Left renal pelvis (tissue), 4 donors: ENCODE measurements around the gene ZNRF2. TPM values are rescaled to one million over a fixed set of nuclear protein-coding genes. Genes with fewer than 3 reads are reported as not detected.

ENCODE experiments used
- DNase-seq, 4 donors: peaks; one replicate each; pipeline ENCODE4 v3.0.0-alpha.2; 2013; ENCODE audit warnings: low read depth in 4 of 4, low spot score in 3 of 4
- polyA plus RNA-seq, 4 donors: library from polyadenylated mRNA; unstranded; fragments of 120-200 nt; gene quantifications; one replicate each; pipeline ENCODE4 v1.2.1, GENCODE V29; 2013; ENCODE audit not compliant: insufficient read length in 4 of 4

The ZNRF2 gene
- polyA plus RNA-seq, 4 donors, result 10.7 to 23.0 (median 16.9) TPM

DNA sequence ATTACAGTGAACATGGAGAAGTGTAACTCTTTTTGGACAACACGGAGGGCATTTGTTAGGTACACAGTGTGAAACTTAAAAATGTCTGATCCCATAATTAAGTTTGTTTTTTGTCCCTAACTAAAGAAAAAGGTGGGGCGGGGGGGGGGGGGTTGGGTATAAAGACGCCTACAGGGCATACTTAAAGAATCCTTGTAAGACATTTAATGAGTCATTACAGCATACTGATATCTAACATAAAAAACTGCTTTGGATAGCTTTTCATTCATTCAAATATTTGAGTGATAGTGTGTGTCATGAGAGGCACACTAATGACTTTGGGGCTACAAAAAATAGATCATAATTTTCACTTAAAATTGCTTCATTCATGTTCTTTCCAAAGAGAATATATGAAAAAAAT is 31.2 kb downstream of the ZNRF2 start:
- no peak for DNase-seq

DNA sequence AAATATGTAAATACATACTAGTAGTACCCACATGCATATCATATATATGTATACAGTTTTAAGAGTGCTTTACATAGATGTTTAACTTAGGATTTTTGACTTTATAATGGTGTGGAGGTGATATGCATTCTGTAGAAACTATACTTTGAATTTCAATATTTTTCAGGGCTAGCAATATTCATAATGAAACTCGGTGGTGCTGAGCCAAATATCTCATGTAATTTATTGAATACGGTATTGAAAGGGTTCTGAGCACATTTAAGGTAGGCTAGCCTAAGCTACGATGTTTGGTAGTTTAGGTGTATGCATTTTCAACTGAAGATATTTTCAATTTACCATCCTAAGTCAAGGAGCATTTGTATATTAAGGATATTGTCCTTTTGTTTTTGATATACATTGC is 36.0 kb downstream of the ZNRF2 start:
- DNase-seq, result no peak

DNA sequence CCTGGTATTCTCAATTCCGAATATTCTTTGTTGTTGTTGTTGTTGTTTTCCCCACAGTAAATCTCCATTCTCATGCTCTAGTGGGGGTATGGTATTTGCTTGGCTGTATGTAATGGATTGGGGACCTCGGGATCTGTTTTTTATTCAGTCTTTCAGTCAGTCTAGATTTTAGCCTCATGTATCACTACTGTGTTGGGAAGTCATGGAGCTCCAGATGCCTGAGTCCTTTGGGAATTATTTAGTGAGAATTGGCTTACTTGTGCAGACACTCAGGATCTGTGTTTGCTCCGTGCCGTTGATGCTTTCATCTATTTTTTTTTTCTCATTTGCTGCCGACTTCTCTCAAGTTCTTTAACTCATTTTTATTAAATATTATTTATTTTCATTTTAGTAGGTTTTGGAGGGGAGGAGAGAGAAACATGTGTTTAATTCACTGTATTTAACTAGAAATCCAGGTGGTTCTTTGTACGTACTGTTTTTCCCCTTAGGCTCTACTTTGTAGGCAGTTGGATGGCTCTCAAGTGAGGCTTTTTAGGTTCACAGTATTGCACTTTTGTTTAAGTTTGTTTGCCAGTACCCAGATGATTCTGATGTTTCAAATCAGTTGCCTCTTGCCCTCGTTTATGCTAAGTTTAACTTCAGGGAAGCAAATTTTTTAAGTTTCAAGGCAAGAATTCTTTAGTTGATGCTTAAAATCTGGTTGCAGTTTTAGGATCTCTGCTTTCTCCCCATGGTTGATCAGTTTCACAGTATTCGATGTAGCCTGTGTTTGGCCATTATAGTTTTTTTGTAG is 36.9 kb downstream of the ZNRF2 start:
- DNase-seq, result no peak

DNA sequence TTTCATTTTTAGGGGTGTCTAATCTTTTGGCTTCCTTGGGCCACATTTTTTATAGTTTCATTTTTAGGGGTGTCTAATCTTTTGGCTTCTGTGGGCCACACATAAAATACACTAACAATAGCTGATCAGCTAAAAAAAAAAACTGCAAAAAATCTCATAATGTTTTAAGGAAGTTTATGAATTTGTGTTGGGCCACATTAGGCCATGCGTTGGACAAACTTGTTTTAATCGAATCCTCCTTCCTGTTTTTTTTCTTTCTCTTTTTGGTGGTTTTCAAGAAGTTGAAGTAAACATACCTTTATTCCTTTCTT is 37.4 kb downstream of the ZNRF2 start:
- no peak for DNase-seq

DNA sequence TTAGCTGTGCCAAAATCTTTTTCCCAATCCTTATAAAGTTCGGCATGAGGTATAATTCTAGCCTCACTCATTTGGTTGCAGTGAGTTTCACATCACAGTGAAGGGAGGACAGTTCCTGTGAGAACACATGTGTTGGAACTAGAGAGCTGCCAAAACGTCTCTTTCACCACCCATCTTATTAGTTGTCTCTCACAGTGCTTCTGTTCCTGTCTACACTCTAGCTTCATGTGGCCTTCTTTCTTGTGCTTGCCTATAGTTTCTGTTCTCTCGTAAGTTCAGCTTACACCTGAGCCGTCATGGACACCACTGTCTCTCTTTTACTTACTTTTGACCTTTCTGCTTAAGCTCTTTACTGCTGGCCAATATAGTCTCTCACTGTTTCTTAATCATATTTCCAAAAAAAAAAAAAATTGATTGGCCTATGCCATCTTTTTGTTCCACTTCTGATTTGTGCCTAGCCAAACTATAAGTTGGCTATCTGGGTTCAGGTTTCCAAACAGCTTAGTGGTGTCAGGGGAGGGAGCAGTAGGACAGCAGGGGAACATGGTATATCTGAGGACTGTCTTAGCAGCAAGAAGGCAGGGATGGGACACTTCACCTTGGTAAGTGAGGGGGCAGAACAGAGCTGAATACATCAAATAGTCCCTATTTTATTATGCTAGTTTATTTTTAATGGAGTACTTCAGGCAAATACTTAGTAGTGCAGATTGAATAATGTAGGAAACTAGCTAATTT is 38.0 kb downstream of the ZNRF2 start:
- DNase-seq, result no peak

DNA sequence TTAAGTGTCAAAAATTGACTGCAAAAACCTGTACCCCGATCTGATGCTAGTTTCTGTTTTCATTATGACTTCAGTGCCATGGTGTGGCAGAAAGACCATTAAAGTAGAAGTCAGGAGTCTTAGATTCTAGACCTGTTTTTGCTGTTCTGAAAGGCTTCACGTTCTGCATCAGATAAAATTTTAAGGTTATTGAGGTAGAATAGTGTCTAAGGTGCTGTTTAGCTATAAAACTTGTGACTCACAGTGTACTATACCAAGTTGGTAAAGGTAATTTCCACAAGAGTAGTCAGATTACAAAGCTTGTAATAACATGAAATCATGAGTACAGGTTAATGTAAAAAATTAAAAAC is 38.6 kb downstream of the ZNRF2 start:
- no peak for DNase-seq

DNA sequence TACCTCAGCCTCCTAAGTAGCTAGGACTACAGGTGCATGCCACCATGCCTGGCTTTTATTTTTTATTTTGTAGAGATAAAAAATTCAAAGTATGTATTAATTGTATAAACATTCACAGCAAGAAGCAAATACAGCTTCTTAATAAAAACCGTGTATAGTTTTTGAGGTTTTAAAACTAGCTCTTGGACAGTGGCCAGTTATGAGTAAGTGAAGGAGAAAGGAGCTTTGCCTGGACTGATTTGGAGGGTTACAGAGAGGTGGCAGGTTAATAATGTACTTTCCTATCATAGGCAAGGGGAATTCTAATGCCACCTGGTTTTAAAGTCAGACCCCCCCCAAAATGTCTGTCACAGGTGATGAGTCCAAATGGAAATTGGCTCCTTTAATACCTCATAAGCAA is 43.4 kb downstream of the ZNRF2 start:
- DNase-seq, result no peak

DNA sequence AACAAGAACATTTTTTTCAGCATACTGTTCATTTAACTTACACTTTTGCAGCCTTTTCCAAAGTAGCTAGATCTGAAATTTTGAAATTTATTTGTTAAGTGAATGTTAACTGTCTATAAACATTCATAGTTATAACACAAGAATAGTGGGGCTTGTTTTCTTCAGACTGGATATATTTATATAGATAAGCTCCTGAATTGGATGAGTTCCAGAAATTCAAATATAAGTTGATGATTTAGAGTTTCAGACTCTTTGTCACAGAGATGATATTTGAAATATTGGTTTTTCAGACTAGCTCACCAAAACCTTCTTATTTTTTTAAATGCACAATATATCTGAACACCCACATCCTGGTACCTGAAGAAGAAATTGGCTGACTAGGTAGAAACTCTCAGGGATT is 44.0 kb downstream of the ZNRF2 start:
- no peak for DNase-seq

DNA sequence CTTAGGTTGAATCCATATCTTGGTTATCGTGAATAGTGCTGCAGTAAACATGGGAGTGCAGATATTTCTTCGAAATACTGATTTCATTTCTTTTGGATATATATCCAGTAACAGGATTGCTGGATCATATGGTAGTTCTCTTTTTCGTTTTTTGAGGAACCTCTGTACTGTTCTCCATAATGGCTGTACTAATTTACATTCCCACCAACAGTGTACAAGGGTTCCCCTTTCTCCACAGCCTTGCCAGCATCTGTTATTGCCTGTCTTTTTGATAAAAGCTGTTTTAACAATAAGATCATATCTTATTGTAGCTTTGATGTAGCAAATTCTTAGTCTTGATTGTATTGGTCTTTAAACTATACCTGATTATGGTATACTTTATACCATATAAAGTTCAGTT is 45.3 kb downstream of the ZNRF2 start:
- DNase-seq, result no peak

DNA sequence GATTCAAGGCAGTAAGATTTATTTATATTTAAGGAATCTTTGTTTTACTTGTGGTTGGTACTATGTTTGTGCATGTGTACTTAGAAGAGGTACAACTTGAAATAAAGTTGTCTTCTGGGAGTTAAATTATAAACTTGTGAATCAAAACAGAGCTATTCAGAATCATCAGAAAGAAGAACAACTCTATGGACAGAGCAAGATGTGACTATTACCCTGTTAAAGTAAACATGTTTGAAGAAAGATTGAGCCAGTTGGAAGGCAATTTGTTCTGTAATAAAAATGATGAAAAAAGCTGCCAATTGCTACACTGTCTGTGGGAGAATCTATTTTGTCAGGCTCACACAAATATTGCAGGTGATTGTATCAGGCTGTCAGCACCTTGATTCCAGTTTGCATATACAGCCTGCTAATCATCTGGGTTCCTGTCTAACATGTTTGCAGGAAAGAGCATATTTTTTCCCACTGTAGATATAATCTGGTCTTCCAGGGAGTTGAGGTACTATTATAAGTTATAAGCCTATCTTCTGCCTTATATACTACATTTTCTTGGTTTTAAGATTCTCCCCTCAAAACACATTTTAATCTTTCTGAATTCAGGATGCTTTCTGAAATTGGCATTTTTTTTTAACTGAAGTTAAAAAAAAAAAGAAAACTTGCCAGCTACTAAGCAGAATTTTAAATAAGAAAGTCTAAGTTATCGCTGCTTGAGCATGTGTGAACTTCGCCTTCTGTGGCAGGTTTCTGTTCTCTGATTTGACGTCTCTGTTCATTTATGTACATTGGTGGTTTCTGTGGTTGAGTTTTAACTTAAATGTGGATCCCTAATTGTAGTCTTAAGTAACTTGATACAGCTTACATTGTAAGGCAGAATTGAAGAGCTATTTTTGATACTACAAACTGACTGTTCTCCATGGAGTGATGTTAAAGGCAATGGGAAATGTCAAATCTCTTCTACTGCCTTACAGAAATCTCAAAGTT is 46.0 kb downstream of the ZNRF2 start:
- no peak for DNase-seq

DNA sequence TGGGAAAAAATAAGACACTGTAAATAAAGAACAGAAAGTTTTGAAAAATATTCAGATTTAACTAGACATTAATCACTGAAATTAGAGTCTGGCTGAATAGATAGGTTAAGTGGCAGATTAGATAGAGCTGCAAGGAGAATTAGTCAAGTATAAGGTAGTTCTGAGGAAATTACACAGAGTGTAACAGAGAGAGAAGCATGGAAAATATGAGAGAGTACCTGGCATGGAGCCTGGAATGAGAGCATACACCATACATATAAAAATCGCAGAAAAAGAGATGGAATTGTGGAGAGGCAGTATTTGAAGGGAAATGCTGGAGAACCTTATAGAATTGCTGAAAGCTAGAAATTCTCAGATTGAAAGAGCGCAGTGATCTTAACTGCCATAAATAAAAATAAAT is 46.9 kb downstream of the ZNRF2 start:
- no peak for DNase-seq

DNA sequence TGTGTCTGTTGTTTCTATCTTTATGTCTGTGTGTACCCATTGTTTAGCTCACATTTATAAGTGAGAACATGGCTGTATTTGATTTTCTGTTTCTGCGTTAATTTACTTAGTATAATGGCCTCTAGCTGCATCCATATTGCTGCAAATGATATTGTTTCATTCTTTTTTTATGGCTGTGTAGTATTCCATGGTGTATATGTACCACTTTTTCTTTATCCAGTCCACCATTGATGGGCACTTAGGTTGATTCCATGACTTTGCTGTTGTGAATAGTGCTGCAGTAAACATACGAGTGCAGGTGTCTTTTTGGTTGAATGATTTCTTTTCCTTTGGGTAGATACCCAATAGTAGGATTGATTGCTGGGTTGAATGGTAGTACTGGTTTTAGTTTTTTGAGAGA is 48.2 kb downstream of the ZNRF2 start:
- no peak for DNase-seq

DNA sequence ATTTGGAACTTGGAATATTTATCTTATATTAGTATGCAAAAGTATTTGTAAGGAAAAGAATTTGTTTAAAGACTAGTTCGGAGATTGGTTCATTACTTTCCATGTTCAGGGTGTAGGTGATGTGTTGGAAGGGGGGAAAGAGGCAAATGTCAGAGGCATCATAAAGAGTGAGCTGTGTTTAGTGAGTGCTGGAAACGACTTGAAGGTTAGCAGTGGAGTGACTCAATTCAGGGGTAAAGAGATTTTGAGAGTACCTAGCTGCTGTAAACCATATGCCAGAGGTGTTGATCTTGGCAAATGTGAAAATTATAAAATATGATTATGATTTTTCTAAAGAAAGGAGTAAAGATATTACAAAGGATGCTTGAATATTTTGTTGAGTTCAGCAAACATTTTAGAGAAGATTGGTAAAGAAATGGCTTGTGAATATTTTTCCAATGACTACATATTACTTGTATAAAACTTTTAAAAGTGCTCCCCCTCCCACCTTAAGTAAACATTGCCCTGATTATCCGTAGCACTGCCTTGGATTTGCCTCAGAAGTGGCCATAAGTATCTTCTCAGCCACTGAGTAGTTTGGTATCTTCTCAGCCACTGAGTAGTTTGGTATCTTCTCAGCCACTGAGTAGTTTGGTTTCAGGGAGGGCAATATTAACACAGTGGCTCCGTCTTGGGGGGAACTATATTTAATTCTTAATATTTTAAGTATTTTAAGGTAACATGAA is 51.5 kb downstream of the ZNRF2 start:
- DNase-seq, result no peak

DNA sequence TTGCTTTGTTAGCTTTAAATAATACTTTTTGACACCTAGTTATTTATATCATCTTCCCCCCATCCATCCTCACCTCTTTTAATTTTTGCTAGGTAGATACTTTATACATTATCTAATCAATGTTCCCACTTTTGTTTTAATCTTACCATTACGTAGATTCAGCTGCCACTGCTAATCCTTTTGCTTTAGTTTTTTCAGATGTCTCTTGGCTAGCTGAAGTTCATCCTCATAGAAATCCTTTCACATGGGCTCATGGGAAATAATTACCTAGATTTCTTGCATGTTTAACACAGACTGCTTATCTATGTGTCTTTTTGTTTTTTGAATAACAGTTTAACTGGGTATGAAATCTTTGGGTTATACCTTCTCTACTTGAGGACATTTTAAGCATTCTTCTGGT is 60.1 kb downstream of the ZNRF2 start:
- no peak for DNase-seq

DNA sequence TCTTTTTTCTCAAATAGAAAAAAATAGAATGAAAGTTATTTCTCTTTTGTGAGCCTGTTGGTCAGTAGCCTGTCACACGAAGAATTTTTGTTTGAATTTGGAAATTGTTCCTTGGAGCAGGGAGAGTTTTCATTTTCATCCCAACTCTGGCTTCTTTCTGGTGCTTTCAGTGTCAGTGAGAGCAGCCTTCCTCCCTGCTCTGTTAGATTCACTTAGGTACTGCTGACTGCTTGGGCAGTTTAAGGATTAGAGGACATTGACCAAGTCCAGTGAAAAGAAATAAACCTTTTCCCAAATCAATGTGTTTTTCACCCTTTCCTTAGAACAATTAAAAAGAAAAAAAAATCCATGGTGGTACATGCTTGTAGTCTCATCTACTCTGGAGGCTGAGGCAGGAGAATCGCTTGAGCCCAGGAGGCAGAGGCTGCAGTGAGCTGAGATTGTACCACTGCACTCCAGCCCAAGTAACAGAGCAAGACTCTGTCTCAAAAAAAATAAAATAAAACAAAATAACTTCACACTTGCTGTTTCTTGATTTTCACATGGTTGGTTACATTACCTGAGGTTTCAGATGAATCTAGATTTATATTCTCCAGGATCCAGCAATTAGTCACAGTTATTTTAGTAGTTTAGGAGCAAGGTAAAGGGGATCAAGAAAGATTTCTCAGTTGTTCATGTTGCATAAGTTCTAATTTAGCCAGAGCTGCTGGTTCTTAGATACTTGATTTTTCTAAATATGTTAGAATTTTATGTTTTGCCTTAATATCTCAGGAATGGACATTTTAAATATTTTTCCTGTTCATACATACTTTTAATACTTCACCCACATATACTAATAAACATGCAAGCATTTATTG is 63.1 kb downstream of the ZNRF2 start:
- no peak for DNase-seq

DNA sequence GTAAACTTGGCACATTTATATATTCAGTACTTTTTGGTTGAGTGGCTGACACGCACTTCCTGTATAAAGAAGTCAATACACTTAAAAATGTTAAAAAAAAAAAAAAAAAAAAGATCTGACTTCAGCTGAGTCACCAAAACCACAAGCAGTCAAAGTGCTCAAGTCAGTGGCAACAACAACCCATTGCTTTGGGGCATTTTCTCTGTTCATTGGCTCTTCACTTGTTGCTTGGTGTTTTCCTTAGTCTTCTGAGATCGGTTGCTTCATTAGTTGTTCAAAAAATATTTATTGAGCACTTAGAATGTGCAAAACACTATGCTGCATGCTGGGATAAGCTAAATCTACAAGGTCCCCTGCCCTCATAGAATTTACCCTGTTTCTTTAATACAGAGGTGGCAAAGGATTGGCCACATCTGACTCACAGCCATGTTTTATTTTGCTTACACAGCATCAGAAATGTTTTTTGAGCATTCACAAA is 63.7 kb downstream of the ZNRF2 start:
- DNase-seq, result no peak

DNA sequence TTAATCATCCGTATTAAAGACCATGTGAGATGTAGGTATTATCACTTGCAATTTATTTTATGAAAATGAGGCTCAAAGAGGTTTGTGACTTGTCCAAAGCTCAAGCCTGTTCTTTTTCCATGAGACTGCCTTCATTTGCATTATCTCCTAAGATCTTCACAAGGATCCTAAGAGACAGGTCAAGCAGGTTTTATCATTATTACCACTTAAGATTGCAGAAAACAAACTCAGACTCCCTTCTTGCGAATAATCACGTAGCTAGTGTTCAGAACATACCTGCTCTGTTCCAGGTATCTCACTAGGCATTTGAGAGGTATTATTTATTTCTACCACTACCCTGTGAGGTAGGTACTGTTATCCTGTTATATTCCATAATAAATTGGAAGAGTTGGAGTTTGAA is 64.8 kb downstream of the ZNRF2 start:
- DNase-seq, result no peak

DNA sequence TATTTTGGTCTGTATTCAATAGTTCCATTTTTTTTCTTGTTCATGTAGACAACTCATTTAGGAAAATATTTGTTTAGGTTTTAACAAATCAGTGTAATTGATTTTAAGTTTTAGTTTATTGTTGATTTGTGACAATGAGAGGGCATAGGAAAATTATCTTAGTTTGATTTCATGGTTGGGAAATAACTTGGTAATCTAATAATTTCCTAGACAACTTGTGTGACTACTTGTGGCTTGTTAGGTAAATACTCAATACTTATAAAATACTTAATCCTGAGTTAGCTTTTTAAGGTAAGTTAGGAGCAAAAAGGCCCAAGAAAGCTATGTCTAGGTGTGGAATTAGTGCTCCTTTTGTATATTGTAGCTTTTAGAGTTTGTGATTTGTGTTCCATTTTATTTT is 65.4 kb downstream of the ZNRF2 start:
- no peak for DNase-seq

DNA sequence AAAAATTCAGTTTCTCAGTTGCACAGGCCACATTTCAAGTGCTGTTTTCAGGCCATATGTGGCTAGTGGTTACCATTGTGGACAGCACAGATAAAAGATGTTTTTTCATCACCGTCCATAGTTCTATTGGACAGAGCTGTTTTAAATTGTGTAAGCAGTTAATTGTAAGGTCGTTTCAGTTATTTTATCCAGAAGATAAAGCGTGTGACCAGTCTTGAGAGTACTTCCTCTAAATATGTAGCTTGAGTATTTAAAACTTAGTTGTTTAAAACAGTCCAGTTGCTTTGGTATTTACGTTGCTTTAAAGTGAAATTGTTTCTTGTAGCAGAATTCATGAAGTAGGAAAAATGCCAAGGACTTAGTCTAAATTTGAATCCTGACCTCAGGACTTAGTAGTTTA is 66.9 kb downstream of the ZNRF2 start:
- DNase-seq, result no peak

DNA sequence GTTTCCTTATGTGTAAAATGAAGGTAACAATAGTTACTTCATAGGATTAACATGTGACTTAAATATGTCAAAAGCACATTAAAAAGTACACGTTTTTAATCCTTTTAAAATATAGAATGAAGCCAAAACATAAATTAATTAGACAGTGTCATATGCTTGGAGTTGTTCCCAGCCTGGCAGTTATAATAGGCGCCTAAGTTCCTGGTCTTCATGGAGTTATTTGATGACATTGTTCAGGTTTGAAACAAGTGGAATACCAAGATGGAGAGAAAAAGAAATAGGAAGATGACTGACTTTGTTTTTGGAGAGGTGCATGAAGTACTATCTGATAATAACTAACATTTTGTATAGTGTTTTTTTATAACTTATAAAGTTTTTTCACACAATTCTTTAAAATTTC is 67.3 kb downstream of the ZNRF2 start:
- DNase-seq, result no peak
